ENCODE results near the gene CNTN4. TPM values are rescaled to one million over a fixed set of nuclear protein-coding genes. Genes with fewer than 3 reads are reported as not detected.

The CNTN4 gene
- polyA plus RNA-seq, 1 donor from 2014 or later: not detected

DNA sequence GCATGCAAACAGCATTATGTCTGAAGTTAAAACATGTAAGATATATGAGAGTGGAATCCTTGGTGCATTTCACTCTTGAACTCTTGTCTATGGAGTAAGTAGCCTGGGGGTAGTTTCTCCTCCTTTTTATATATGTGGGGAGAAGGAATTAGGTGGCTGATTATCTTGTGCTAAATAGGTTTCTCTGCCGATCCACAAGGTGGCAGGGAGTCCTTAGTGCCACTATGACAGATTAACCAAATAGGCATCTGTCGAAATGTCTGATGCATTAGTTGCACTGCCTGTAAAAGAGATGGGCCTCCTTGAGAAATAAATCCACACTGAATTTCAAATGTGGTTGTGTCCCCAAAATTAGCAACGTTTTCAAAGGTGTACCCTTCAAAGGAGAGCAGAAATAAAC, 170.1 kb downstream of the CNTN4 start:
- Mint-ChIP-seq H3K9me3 (peaks cover 0 to 2% (median 0%) of the 10 kb centered on the region in 3 donors), H3K4me1 (no peaks in the 10 kb centered on the region), H3K27ac (no peak overlapping the region), H3K4me3 (no peak overlapping the region), H3K36me3 (no peaks in the 10 kb centered on the region), H3K27me3 (no peaks in the 10 kb centered on the region)

DNA sequence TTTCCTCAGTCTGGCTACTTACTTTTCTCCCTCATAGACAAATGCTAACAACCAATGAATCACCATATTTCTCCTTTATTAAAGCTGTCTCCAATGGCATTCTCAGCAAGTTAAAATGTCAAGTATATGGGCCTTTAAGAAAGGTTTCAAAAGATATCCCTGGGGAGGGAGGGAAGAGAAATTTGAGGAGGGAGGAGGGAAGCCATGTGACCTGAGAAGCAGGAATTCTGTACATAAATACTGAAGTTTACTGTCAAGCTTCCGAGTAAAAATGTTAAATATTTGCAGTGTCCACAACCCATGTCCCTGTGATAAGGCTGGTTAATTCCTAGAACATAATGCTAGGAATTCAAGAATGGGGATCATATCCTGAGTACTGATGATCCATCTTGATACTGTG, 175.9 kb downstream of the CNTN4 start:
- no peak overlapping the region for H3K4me3 Mint-ChIP-seq
- no peaks in the 10 kb centered on the region for H3K36me3 Mint-ChIP-seq
- peaks cover 0 to 5% (median 0%) of the 10 kb centered on the region in 3 donors for H3K9me3 Mint-ChIP-seq
- H3K27me3 Mint-ChIP-seq: no peaks in the 10 kb centered on the region
- H3K27ac Mint-ChIP-seq: no peak overlapping the region
- H3K4me1 Mint-ChIP-seq: no peaks in the 10 kb centered on the region

DNA sequence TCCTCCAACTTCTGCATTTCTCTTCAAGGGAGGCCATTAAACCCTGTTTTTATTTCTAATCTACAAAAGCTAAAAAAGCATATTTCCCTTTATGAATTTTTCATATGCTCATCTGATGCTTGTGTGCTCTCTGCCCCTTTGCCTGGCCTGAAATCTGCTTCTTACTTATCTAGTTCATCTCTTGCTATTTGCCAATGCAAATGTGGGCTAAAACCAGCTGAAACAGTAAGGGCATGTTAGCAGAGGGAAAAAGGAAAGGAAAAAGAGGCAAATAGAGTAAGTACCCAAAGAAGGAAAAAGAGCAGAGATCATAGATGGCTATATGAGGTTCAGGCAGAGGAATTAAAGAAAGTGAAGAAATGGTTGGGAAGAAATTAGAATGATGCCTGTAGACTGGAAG, 185.2 kb downstream of the CNTN4 start:
- H3K4me3 Mint-ChIP-seq: no peak overlapping the region
- H3K27ac Mint-ChIP-seq: no peak overlapping the region
- H3K4me1 Mint-ChIP-seq: no peaks in the 10 kb centered on the region

DNA sequence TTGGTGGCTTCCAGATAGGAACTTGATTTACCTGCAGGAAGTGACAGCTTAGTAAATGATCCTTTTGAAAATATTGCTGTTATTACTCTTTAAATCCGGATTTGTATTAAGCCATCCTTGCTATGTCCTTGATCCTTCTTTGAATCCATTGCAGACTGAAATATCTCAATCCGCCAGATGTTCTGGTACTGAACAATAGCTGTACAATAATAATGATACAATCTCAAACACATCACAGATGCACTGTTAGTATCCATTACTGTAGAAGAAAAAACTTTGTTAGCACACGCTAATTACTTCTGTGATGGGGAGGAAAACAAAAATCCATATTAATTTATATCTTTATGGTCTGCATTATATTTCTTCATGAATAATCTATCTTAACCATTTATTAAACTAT, 202.3 kb downstream of the CNTN4 start:
- Mint-ChIP-seq H3K27ac (no peak overlapping the region), H3K36me3 (no peaks in the 10 kb centered on the region), H3K9me3 (peaks cover 2 to 13% (median 2%) of the 10 kb centered on the region in 3 donors), H3K4me3 (no peak overlapping the region), H3K27me3 (no peaks in the 10 kb centered on the region), H3K4me1 (no peaks in the 10 kb centered on the region)

More for the DNA sequence above, 185.2 kb downstream of the CNTN4 start:
- Mint-ChIP-seq H3K27me3 (no peaks in the 10 kb centered on the region), H3K36me3 (no peaks in the 10 kb centered on the region), H3K9me3 (no peaks in the 10 kb centered on the region)

DNA sequence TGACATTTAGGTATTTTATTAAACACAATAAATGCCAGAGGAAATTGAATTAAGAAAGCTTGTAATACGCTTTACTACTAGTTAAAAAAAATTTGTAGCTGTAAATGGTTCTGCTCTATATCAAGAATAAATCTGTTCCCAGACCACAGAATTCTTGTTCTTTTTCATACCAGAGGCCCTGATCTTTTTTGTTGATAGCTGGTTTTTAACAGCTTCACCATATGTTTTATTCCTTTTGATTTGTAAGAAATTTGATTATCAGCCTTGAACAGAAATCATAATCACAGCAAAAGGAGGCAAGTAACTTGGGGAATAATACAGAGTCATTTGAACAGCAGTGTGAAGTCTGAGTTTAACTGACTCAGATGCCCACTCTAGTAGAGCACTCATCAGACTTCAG, 202.7 kb downstream of the CNTN4 start:
- no peak overlapping the region for H3K4me3 Mint-ChIP-seq
- no peaks in the 10 kb centered on the region for H3K4me1 Mint-ChIP-seq
- H3K9me3 Mint-ChIP-seq: peaks cover 2 to 11% (median 2%) of the 10 kb centered on the region in 3 donors
- H3K27ac Mint-ChIP-seq: no peak overlapping the region
- no peaks in the 10 kb centered on the region for H3K27me3 Mint-ChIP-seq
- H3K36me3 Mint-ChIP-seq: no peaks in the 10 kb centered on the region

DNA sequence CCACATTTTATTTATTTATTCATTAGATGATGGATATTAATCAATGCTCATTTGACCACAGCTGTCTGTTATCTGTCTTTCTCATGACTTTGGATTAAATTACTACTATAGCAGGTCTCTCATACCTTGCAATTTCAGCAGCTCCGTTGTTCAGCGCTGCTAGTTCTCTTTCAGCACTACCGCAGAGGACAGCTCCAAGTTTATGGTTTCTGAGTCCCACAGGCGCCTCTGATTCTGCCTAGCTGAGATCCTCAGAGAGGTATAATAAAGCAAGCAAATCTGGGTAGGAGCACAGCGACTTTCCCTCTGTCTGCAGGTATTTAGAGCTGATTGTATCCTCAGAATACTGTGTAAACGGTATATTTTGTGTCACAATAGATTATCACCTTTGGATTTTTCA, 204.9 kb downstream of the CNTN4 start:
- no peak overlapping the region for H3K4me3 Mint-ChIP-seq
- H3K4me1 Mint-ChIP-seq: no peaks in the 10 kb centered on the region
- H3K36me3 Mint-ChIP-seq: no peaks in the 10 kb centered on the region
- H3K27me3 Mint-ChIP-seq: no peaks in the 10 kb centered on the region
- no peak overlapping the region for H3K27ac Mint-ChIP-seq
- H3K9me3 Mint-ChIP-seq: peaks cover 2 to 9% (median 4%) of the 10 kb centered on the region in 3 donors

DNA sequence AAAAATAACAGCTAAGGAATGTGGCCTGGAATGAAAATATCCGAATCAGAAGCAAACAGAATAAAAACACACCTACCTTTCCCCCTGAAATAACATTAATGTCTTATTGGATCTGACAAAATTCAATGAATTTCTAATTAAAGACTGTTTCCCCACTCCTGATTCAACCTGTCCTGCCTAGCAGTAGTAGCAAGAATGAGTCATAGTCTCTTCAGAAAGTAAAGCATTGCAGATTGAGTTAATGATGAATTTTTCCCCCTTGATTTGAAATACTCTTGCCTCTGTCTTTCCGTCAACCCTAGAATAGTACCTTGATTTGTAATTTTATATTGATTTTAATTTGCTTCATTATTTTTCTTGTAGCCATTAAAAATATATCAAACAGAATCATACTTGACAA, 212.4 kb downstream of the CNTN4 start:
- H3K4me3 Mint-ChIP-seq: no peak overlapping the region
- peaks cover 3 to 4% (median 4%) of the 10 kb centered on the region in 3 donors for H3K9me3 Mint-ChIP-seq
- no peaks in the 10 kb centered on the region for H3K27me3 Mint-ChIP-seq
- no peaks in the 10 kb centered on the region for H3K4me1 Mint-ChIP-seq
- no peak overlapping the region for H3K27ac Mint-ChIP-seq
- H3K36me3 Mint-ChIP-seq: no peaks in the 10 kb centered on the region

DNA sequence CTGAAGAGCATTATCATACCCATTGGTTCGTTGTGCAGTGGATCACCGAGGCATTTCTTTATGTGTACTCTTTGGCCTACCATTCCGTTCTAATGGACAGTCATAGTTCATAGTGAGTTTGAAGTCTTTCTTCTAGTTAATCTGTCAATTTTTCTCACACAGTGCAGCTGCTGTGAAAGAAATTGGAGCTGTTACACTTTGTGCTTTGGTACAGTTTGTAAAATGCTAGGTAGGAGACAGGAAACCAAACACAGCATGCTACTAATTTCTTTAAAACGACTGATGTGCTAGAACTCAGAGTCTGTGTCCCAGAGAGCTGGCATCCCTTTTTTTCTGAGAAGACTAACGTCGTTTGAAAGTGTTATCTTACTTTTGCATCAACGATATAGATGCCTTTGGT, 218.9 kb downstream of the CNTN4 start:
- no peak overlapping the region for H3K27ac Mint-ChIP-seq
- H3K9me3 Mint-ChIP-seq: peaks cover 0 to 7% (median 2%) of the 10 kb centered on the region in 3 donors
- no peaks in the 10 kb centered on the region for H3K4me1 Mint-ChIP-seq
- H3K36me3 Mint-ChIP-seq: no peaks in the 10 kb centered on the region
- H3K27me3 Mint-ChIP-seq: no peaks in the 10 kb centered on the region
- H3K4me3 Mint-ChIP-seq: no peak overlapping the region

DNA sequence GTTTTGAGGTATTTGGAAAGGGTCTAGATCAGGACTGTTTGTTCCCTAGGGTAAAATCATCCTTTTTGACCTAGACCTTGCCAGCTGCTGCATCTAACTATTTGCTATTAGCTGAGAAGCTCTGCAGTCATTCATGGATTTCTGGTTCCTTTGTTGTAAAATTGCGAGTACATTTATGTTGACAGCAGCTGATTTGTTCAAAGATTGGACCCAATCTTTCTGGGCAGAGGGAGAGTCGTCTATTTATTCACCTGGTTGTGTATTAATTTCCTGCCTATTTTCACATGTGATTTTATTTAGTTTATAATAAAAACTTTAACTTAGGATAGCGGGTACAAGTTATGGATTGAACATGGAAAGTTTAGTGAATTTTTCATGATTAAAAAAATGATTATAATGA, 236.3 kb downstream of the CNTN4 start:
- no peak overlapping the region for H3K4me3 Mint-ChIP-seq
- no peaks in the 10 kb centered on the region for H3K27me3 Mint-ChIP-seq
- no peaks in the 10 kb centered on the region for H3K36me3 Mint-ChIP-seq
- H3K9me3 Mint-ChIP-seq: no peaks in the 10 kb centered on the region
- no peaks in the 10 kb centered on the region for H3K4me1 Mint-ChIP-seq
- no peak overlapping the region for H3K27ac Mint-ChIP-seq

DNA sequence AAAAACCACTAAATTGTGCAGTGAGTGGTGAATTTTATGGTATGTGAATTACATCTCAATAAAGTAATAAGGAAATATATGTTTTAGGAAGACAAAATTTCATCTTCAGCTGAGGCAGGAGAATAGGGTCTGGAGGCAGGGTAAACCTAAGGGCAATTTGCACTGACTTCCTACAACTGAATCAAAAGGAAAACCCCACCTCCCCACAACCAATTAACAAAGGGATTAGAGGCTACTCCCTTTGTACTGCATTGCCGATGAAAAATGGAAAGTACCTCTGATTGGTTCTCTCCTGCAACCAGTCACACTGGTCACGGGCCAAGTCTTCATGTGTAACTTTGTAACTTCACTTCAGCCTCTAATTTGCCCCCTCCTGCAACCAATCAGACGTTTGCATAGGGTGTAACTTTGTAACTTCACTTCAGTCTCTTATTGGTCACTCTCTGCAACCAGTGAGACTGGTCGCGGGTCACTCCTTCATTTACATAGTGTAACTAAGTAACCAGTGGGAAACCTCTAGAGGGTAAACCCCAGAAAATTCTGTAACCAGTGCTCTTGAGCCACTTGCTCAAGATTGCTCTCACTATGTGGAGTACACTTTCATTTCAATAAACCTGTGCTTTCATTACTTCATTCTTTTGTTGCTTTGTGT, 244.5 kb downstream of the CNTN4 start:
- H3K36me3 Mint-ChIP-seq: no peaks in the 10 kb centered on the region
- peaks cover 0 to 9% (median 0%) of the 10 kb centered on the region in 3 donors for H3K9me3 Mint-ChIP-seq
- no peak overlapping the region for H3K27ac Mint-ChIP-seq
- H3K4me3 Mint-ChIP-seq: no peak overlapping the region
- H3K27me3 Mint-ChIP-seq: no peaks in the 10 kb centered on the region
- H3K4me1 Mint-ChIP-seq: no peaks in the 10 kb centered on the region

DNA sequence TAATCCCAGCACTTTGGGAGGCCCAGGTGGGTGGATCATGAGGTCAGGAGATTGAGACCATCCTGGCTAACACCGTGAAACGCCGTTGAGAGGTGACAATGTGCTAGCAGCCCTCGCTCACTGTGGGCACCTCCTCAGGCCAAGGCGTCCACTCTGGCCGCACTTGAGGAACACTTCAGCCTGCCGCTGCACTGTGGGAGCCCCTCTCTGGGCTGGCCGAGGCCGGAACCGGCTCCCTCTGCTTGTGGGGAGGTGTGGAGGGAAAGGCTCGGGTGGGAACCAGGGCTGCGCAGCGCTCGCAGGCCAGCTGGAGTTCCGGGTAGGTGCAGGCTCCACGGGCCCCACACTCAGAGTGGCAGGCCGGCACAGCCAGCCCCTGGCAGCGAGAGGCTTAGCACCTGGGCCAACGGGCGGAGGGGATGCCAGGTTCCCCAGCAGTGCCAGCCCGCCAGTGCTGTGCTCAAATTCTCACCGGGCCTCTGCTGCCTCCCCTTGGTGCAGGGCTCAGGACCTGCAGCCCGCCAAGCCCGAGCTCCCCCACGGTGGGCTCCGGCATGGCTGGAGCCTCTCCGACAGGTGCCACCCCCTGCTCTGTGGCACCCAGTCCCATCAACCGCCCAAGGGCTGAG, 253.6 kb downstream of the CNTN4 start:
- Mint-ChIP-seq H3K4me1 (no peaks in the 10 kb centered on the region), H3K4me3 (no peak overlapping the region), H3K27ac (no peak overlapping the region), H3K36me3 (peaks cover 3% of the 10 kb centered on the region), H3K27me3 (no peaks in the 10 kb centered on the region), H3K9me3 (peaks cover 2 to 6% (median 2%) of the 10 kb centered on the region in 3 donors)

DNA sequence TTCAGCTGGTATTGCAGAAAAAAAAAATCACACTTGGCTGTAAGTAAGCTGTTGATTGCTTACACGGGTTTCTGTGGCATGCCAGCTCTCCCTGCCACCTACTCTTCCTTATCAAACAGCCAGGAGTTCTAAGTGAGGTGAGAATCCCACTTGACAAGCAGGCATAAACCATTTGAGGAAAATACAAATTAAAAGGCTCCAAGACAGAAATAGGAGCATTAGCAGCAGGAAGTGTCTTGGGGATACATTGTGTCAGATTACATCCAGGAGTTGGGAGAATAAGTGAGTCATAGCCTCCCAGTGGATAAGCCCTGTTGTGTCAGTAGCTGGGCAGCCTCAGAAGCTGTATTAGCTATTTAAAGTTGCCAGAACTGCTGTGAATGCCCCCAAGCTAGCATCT, 256.0 kb downstream of the CNTN4 start:
- peaks cover 3% of the 10 kb centered on the region for H3K36me3 Mint-ChIP-seq
- H3K27me3 Mint-ChIP-seq: no peaks in the 10 kb centered on the region
- H3K4me1 Mint-ChIP-seq: no peaks in the 10 kb centered on the region
- no peak overlapping the region for H3K27ac Mint-ChIP-seq
- peaks cover 2 to 6% (median 2%) of the 10 kb centered on the region in 3 donors for H3K9me3 Mint-ChIP-seq
- no peak overlapping the region for H3K4me3 Mint-ChIP-seq

DNA sequence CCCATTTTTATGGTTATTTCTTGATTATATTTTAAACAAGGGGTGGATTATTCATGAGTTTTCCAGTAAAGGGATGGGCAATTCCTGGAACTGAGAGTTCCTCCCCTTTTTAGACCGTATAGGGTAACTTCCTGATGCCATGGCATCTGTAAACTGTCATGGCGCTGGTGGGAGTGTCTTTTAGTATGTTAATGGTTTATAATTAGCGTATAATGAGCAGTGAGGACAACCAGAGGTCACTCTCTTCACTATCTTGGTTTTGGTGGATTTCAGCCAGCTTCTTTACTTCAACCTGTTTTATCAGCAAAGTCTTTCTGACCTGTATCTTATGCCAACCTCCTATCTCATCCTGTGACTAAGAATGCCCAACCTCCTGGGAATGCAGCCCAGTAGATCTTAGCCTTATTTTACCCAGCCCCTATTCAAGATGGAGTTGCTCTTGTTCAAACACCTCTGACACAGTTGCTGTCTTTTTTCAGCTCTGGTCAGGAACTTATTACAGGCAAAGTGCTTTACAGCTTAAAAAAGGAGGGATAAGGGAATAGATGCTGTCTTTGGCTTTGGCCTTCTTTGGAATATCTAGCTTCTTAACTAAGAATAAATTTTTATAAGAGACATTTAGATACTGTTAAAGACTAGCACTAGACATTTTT, 257.8 kb downstream of the CNTN4 start:
- no peaks in the 10 kb centered on the region for H3K4me1 Mint-ChIP-seq
- H3K27ac Mint-ChIP-seq: no peak overlapping the region
- H3K9me3 Mint-ChIP-seq: peaks cover 0 to 3% (median 0%) of the 10 kb centered on the region in 3 donors
- H3K36me3 Mint-ChIP-seq: no peaks in the 10 kb centered on the region
- no peak overlapping the region for H3K4me3 Mint-ChIP-seq
- H3K27me3 Mint-ChIP-seq: no peaks in the 10 kb centered on the region

DNA sequence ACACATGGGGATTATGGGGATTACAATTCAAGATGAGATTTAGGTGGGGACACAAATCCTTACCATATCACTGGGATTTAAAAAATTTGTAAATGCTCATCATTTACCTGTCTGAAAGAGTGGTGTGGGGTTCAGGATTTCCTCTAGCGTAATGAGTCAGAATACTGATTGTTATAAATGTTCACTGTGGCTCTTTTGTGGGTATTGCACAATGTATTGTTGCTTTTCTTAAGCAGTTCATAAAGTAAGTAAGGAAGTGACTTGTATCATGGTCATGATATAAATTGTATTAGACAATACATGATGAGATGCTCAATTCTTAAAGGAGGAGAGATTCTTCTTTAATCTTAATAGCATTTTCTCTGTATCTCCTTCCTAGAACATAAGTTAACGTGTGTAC, 262.1 kb downstream of the CNTN4 start:
- H3K4me1 Mint-ChIP-seq: no peaks in the 10 kb centered on the region
- H3K9me3 Mint-ChIP-seq: no peaks in the 10 kb centered on the region
- H3K4me3 Mint-ChIP-seq: no peak overlapping the region
- H3K27me3 Mint-ChIP-seq: no peaks in the 10 kb centered on the region
- no peak overlapping the region for H3K27ac Mint-ChIP-seq
- no peaks in the 10 kb centered on the region for H3K36me3 Mint-ChIP-seq

DNA sequence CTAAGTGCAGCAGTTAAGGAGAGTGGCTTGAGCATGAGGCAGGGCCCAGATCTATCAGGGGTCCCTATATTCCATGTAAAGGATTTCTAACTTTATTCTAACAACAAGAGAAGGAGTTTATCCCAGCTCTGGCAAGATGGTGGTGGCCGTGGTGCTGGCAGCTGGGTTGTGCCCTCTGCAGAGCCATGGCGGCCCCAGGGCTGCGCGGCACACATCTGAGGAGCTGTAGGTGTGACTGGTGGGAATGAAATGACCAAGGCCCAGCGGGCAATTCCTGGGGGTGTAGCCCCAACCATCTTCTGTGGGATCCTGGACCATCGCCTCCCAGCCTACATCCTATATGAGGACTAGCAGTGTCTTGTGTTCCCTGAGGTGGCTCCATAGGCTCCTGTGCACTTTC, 263.5 kb downstream of the CNTN4 start:
- Mint-ChIP-seq H3K27me3 (no peaks in the 10 kb centered on the region), H3K4me1 (no peaks in the 10 kb centered on the region), H3K9me3 (no peaks in the 10 kb centered on the region), H3K36me3 (no peaks in the 10 kb centered on the region), H3K4me3 (no peak overlapping the region), H3K27ac (no peak overlapping the region)

DNA sequence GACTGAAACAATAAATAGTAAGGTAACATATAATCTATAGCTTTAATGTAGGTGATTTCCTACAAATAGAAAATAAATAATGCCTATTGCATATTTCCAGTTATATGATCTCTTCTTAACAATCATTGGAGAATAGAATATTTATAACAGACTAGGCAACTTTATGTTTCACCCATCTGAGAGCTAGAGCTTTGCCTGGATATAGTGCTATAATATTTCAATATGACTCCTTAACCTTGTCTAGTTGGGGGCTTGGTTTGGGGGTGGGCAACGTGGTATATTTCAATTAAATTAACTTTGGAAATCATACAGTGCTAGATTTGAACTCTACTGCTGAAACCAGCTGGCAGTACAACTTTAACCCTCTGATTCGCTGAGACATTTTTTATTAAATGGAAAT, 265.2 kb downstream of the CNTN4 start:
- Mint-ChIP-seq H3K4me3 (no peak overlapping the region), H3K4me1 (no peaks in the 10 kb centered on the region), H3K27ac (no peak overlapping the region), H3K27me3 (no peaks in the 10 kb centered on the region), H3K36me3 (no peaks in the 10 kb centered on the region), H3K9me3 (no peaks in the 10 kb centered on the region)
